Spleen (tissue), 11 donors: ENCODE data around the gene BAHCC1. TPM values are rescaled to one million over a fixed set of nuclear protein-coding genes. Genes with fewer than 3 reads are reported as not detected.

Experiments used
- DNase-seq: peaks from one replicate; pipeline ENCODE4 v3.0.0-alpha.2; 2020
- H3K27ac ChIP-seq, 8 donors: fragments of 200-600 bp; sonication (generic) in 7 of 8; 1 replicate in 4 of 8; 2 replicates in 4 of 8; pipeline versions ENCODE4 v1.5.0 to v1.8.0; 2016 to 2021; ENCODE audit warnings: inconsistent platforms in 4 of 8, mild to moderate bottlenecking in 4 of 8, moderate library complexity in 1 of 8
- H3K27me3 ChIP-seq, 7 donors: fragments of 200-600 bp; sonication (generic) in 6 of 7; replicated peaks in 1 of 7; 1 replicate in 4 of 7; 2 replicates in 3 of 7; pipeline versions ENCODE4 v1.5.0 to v1.8.0; 2016 to 2021; ENCODE audit warnings: inconsistent platforms in 3 of 7, mild to moderate bottlenecking in 1 of 7
- H3K36me3 ChIP-seq, 6 donors: fragments of 200-600 bp; sonication (generic) in 5 of 6; 1 replicate in 4 of 6; 2 replicates in 2 of 6; pipeline versions ENCODE4 v1.5.0 to v1.8.0; 2016 to 2021; ENCODE audit warnings: inconsistent platforms in 2 of 6
- H3K4me1 ChIP-seq, 6 donors: fragments of 200-600 bp; sonication (generic) in 5 of 6; 1 replicate in 3 of 6; 2 replicates in 3 of 6; pipeline versions ENCODE4 v1.5.0 to v1.8.0; 2016 to 2021; ENCODE audit warnings: inconsistent platforms in 3 of 6
- H3K4me3 ChIP-seq, 8 donors: fragments of 200-600 bp; sonication (generic) in 7 of 8; 1 replicate in 4 of 8; 2 replicates in 4 of 8; pipeline versions ENCODE4 v1.5.0 to v1.8.0; 2016 to 2021; ENCODE audit warnings: inconsistent platforms in 4 of 8, mild to moderate bottlenecking in 4 of 8, moderate library complexity in 2 of 8
- H3K9me3 ChIP-seq, 8 donors: fragments of 200-600 bp; sonication (generic) in 7 of 8; 1 replicate in 4 of 8; 2 replicates in 4 of 8; pipeline versions ENCODE4 v1.5.0 to v1.8.0; 2016 to 2021; ENCODE audit warnings: inconsistent platforms in 4 of 8
- CTCF ChIP-seq, 11 experiments: fragments of 200-600 bp in 7 of 11; fragments of 450-650 bp in 4 of 11; sonication (generic) in 4 of 11; IDR thresholded peaks in 8 of 11; conservative IDR thresholded peaks in 3 of 11; 1 replicate in 7 of 11; 2 replicates in 4 of 11; pipeline versions ENCODE4 v1.4.0 to v1.8.0; 2016 to 2021; ENCODE audit warnings: antibody characterized with exemption in 11 of 11, inconsistent platforms in 4 of 11, mild to moderate bottlenecking in 1 of 11
- POLR2A ChIP-seq, 3 donors: fragments of 450-650 bp; IDR thresholded peaks; one replicate each; pipeline ENCODE4 v1.5.1; 2017; ENCODE audit warnings: antibody characterized with exemption in 3 of 3, mild to moderate bottlenecking in 1 of 3
- POLR2AphosphoS5 ChIP-seq, 3 donors: sonication (generic); formaldehyde crosslinking; IDR thresholded peaks; one replicate each; pipeline ENCODE4 v1.5.1; 2017; ENCODE audit warnings: antibody characterized with exemption in 3 of 3
- WGBS, 5 donors: extraction: QIAGEN DNeasy Blood & Tissue Kit in 3 of 5; methylation state at CpG; one replicate each; pipeline versions ENCODE4 v1.1.5 to v1.1.7; 2013 to 2018; 5-methylcytosine and 5-hydroxymethylcytosine counted together
- intact Hi-C: fragments of 100-400 bp; cut with DNase I; formaldehyde crosslinking; loops from one replicate; pipeline ENCODE4 v1.15.0; 2023; ENCODE audit warnings: low total_unique reads
- polyA plus RNA-seq, 3 donors: library from polyadenylated mRNA; stranded (reverse); fragments of 200-250 nt; gene quantifications; one replicate each; pipeline ENCODE4 v1.2.1, GENCODE V29; 2013
- total RNA-seq, 7 donors: library from RNA; depleted of rRNA in 3 of 7; stranded (reverse); fragments of >200 nt in 3 of 7; fragmentation: NEBNext Ultra II Directional in 4 of 7; extraction: Animal tissue kit (Norgen Biotek cat#: 25700) in 4 of 7; gene quantifications; one replicate each; pipeline versions ENCODE4 v1.1.0 to v1.2.1, GENCODE V29; 2016 to 2021
- donor health status: healthy with polysubstance abuse.
- donor health status: DM: no; HTN: no; CAD: no; lungs with moderate emphysema.
- donor health status: DM: no; HTN: no; CAD: no.
- donor health status: Bipolar disorder and iron deficiency.
- donor health status: healthy.
- donor health status: DM: no; HTN: no; CAD: no.
- donor health status: DM: yes; HTN: yes; CAD: no.

Gene BAHCC1
- total and polyA plus RNA-seq, 10 donors, result 1.7 to 20.3 (median 12.4) TPM

DNA sequence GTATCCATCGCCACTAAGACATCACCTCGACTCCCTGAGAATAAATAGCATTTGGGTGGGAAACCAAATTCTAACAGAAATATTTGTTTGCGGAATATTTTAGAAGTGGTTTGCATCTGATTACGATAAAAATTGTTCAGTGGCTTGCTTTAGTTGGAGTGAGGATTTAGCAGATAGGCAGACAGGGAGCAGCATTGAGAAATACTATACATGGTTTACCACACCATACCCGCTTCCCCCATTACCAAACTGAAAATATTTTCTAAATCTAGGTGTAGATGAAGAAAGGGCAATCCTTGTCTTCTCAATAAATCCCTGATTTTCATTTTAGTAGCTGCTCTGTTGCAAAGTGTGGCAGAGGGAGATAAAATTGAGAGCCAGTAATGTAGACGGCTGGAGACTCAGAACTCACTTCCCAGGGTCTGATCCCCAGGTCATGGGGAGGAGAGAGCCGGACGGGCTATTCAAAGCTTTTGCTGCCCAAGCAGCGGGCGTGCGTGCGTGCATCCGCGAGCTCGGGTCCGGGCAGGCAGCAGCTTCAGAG, 808 bp upstream of the BAHCC1 start:
- no peak for DNase-seq
- 3 to 9% (median 7%) methylated on average over 8 to 16 of the region's 16 CpGs for WGBS, 5 donors
- Histone ChIP-seq H3K36me3 (no peaks in the 10 kb centered on the region), H3K4me1 (peaks cover 40 to 96% (median 81%) of the 10 kb centered on the region in 6 donors), H3K9me3 (no peaks in the 10 kb centered on the region), H3K27me3 (peaks cover 4 to 100% (median 66%) of the 10 kb centered on the region in 7 donors), H3K27ac (peak overlapping the region in 4 of 8 donors; percentile 90 to 95 (median 92)), H3K4me3 (peak overlapping the region in 7 of 8 donors; percentile 13 to 79 (median 49))
- TF ChIP-seq POLR2AphosphoS5 (IDR thresholded peaks at IDR 0.05) (no peak), CTCF (IDR thresholded peaks at IDR 0.05 in 8 of 11, conservative IDR thresholded peaks at IDR 0.05 in 3 of 11) (no peak), POLR2A (IDR thresholded peaks at IDR 0.05) (no peak)
- intact Hi-C loops, result no loop called here

GRCh38 chr17:81395600-81396277, 482 bp downstream of the BAHCC1 start:
- intact Hi-C loops, result no loop called here
- WGBS, 5 donors, result 1 to 5% (median 2%) methylated on average over 43 of the region's 43 CpGs
- Histone ChIP-seq H3K4me3 (peak overlapping the region; percentile 22 to 79 (median 45)), H3K36me3 (no peaks in the 10 kb centered on the region), H3K27ac (peak overlapping the region; percentile 83 to 95 (median 90)), H3K4me1 (peaks cover 48 to 95% (median 89%) of the 10 kb centered on the region in 6 donors), H3K27me3 (peaks cover 4 to 100% (median 78%) of the 10 kb centered on the region in 7 donors), H3K9me3 (no peaks in the 10 kb centered on the region)
- no peak for TF ChIP-seq POLR2AphosphoS5 (IDR thresholded peaks at IDR 0.05)
- DNase-seq, result no peak

- peaks cover 50 to 95% (median 92%) of the 10 kb centered on the region in 6 donors for H3K4me1 ChIP-seq
- H3K4me3 ChIP-seq, result peak overlapping the region; percentile 22 to 79 (median 45)
- peak overlapping the region; percentile 83 to 95 (median 90) for H3K27ac ChIP-seq
- no peaks in the 10 kb centered on the region for H3K36me3 ChIP-seq
- TF ChIP-seq POLR2AphosphoS5 (IDR thresholded peaks at IDR 0.05) (no peak), CTCF (IDR thresholded peaks at IDR 0.05 in 8 of 11, conservative IDR thresholded peaks at IDR 0.05 in 3 of 11) (no peak), POLR2A (IDR thresholded peaks at IDR 0.05) (no peak)
- H3K9me3 ChIP-seq, result no peaks in the 10 kb centered on the region
- peaks cover 4 to 100% (median 82%) of the 10 kb centered on the region in 7 donors for H3K27me3 ChIP-seq
- no peak for DNase-seq
- intact Hi-C loops, result no loop called here
- WGBS, 5 donors, result 0 to 3% (median 1%) methylated on average over 20 to 54 of the region's 54 CpGs
Observed at GRCh38 chr17:81396278-81396721, 1.0 kb downstream of the BAHCC1 start.

- Histone ChIP-seq H3K36me3 (no peaks in the 10 kb centered on the region), H3K4me1 (peaks cover 52 to 95% (median 92%) of the 10 kb centered on the region in 6 donors), H3K9me3 (no peaks in the 10 kb centered on the region), H3K27ac (peak overlapping the region; percentile 83 to 95 (median 90)), H3K4me3 (peak overlapping the region; percentile 22 to 79 (median 45)), H3K27me3 (peaks cover 4 to 100% (median 86%) of the 10 kb centered on the region in 7 donors)
- WGBS, 5 donors, result 0 to 2% (median 1%) methylated on average over 30 to 61 of the region's 61 CpGs
- TF ChIP-seq POLR2AphosphoS5 (IDR thresholded peaks at IDR 0.05), result peak; percentile 50 to 81 (median 74)
- no peak for TF ChIP-seq CTCF (IDR thresholded peaks at IDR 0.05 in 8 of 11, conservative IDR thresholded peaks at IDR 0.05 in 3 of 11)
- no peak for TF ChIP-seq POLR2A (IDR thresholded peaks at IDR 0.05)
- intact Hi-C loops, result no loop called here
- peak; percentile 85 for DNase-seq
Observed at GRCh38 chr17:81396722-81397313, 1.6 kb downstream of the BAHCC1 start.
